Measurements from ENCODE around the gene AP4B1.

AP4B1 gene

DNA sequence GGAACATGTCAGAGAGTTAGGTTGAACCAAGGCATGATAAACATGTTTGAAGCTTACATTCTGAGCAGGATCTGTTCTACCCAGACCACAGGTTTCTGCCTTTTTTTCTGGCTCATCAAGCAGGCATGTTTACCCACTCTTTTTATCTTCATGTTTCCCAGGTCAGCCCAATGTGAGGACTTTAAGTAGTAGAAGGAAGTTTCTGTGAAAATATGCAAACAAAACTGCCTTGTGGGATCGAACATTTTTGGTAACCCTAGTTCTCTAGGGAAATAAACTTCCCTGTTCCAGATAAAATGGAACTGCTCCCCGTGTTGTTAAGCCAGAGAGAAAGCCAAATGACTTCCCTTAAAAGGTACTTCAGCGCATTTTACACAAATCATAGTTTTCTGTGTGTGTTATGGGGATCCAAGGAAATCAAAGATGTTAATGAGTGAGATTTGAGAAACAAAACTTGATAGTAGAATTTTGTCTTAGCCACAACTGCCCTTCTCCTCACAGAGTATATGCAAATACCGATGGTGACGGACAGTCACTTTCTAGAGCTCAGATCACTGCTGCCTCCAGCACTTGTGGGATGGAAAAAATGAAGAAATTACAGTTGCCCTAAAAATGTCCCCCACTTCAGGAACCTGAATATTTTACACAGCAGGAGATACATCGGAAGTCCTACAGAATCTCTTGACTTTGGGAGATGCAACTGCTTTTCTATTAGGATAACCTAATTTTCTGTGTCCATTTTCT, 23.8 kb upstream of the AP4B1 start:
- peak overlapping the region; percentile 99 for H3K4me3 ChIP-seq
- H3K9ac ChIP-seq (ENCODE audit: insufficient read length), result peak overlapping the region; percentile 87
- H3K9me3 ChIP-seq (ENCODE audit: low read depth, low read length), result no peaks in the 10 kb centered on the region
- H3K36me3 ChIP-seq (ENCODE audit: insufficient read depth, low read length), result no peaks in the 10 kb centered on the region
- no peak for DNase-seq (ENCODE audit: low read depth, low spot score)
- TF ChIP-seq EZH2 (IDR thresholded peaks at IDR 0.05), result no peak
- TF ChIP-seq POLR2AphosphoS5 (IDR thresholded peaks at IDR 0.05; ENCODE audit: borderline replicate concordance, low read depth, low read length), result no peak
- TF ChIP-seq FOXP2 (optimal IDR thresholded peaks at IDR 0.05; ENCODE audit: control extremely low read depth, extremely low read length, insufficient read depth), result no peak
- peak overlapping the region; percentile 88 for H3K27ac ChIP-seq

- TF ChIP-seq POLR2AphosphoS5 (IDR thresholded peaks at IDR 0.05; ENCODE audit: borderline replicate concordance, low read depth, low read length), result no peak
- Histone ChIP-seq H3K4me3 (no peak overlapping the region), H3K9ac (ENCODE audit: insufficient read length) (no peak overlapping the region), H3K9me3 (ENCODE audit: low read depth, low read length) (no peaks in the 10 kb centered on the region), H3K27ac (no peak overlapping the region), H3K36me3 (ENCODE audit: insufficient read depth, low read length) (no peaks in the 10 kb centered on the region)
- DNase-seq (ENCODE audit: low read depth, low spot score), result no peak
These were observed 19.9 kb upstream of the AP4B1 start for GRCh38 chr1:113924473-113924872.

- TF ChIP-seq POLR2AphosphoS5 (IDR thresholded peaks at IDR 0.05; ENCODE audit: borderline replicate concordance, low read depth, low read length), result no peak
- TF ChIP-seq EZH2 (IDR thresholded peaks at IDR 0.05), result no peak
- TF ChIP-seq FOXP2 (optimal IDR thresholded peaks at IDR 0.05; ENCODE audit: control extremely low read depth, extremely low read length, insufficient read depth), result no peak
- no peak overlapping the region for H3K4me3 ChIP-seq
- no peak for DNase-seq (ENCODE audit: low read depth, low spot score)
- H3K9ac ChIP-seq (ENCODE audit: insufficient read length), result no peak overlapping the region
- H3K27ac ChIP-seq, result no peak overlapping the region
- H3K9me3 ChIP-seq (ENCODE audit: low read depth, low read length), result no peaks in the 10 kb centered on the region
- H3K36me3 ChIP-seq (ENCODE audit: insufficient read depth, low read length), result no peaks in the 10 kb centered on the region
These were observed 18.4 kb upstream of the AP4B1 start for GRCh38 chr1:113922957-113923356.

- Histone ChIP-seq H3K9me3 (ENCODE audit: low read depth, low read length) (no peaks in the 10 kb centered on the region), H3K27ac (no peak overlapping the region), H3K36me3 (ENCODE audit: insufficient read depth, low read length) (peaks cover 6% of the 10 kb centered on the region; the same call in 1 of the 2 replicates), H3K4me3 (no peak overlapping the region), H3K9ac (ENCODE audit: insufficient read length) (no peak overlapping the region)
- no peak for DNase-seq (ENCODE audit: low read depth, low spot score)
- no peak for TF ChIP-seq FOXP2 (optimal IDR thresholded peaks at IDR 0.05; ENCODE audit: control extremely low read depth, extremely low read length, insufficient read depth)
- no peak for TF ChIP-seq POLR2AphosphoS5 (IDR thresholded peaks at IDR 0.05; ENCODE audit: borderline replicate concordance, low read depth, low read length)
- TF ChIP-seq EZH2 (IDR thresholded peaks at IDR 0.05), result no peak
These were observed 13.6 kb upstream of the AP4B1 start for GRCh38 chr1:113918243-113918642.

DNA sequence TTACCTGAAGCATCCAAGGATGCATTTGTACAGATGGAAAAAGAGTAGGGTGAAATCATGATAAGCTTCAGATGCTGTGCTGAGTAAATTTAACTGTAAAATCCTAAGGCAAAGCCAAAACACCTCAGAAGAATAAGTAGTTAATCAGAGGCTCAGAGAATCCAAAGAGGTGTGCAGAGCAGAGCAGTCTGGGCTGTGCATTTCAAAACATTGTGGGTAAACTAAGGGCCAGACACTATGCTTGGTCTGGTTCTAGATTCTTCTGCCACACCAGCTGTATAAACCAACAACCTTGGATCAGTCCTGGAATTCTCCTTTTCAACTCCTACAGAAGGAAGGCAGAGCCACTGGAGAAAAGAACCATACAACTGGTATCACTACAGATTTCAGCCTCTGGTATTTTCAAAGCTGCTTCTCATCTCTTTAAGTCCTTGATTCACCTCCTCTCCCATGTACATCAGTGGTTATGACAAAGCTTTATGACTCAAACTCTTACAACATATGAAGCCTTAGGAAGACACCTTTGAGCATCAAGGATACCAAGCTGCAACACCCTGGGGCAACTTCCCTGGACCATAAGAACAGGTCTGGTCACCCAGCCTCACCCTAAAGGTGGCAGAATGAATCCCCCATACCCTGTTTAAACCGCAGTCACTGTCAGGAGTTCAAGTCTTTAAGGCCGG, 12.9 kb upstream of the AP4B1 start:
- TF ChIP-seq EZH2 (IDR thresholded peaks at IDR 0.05), result no peak
- no peak for TF ChIP-seq POLR2AphosphoS5 (IDR thresholded peaks at IDR 0.05; ENCODE audit: borderline replicate concordance, low read depth, low read length)
- Histone ChIP-seq H3K27ac (no peak overlapping the region), H3K36me3 (ENCODE audit: insufficient read depth, low read length) (peaks cover 11% of the 10 kb centered on the region), H3K4me3 (no peak overlapping the region), H3K9me3 (ENCODE audit: low read depth, low read length) (no peaks in the 10 kb centered on the region), H3K9ac (ENCODE audit: insufficient read length) (no peak overlapping the region)
- no peak for DNase-seq (ENCODE audit: low read depth, low spot score)

DNA sequence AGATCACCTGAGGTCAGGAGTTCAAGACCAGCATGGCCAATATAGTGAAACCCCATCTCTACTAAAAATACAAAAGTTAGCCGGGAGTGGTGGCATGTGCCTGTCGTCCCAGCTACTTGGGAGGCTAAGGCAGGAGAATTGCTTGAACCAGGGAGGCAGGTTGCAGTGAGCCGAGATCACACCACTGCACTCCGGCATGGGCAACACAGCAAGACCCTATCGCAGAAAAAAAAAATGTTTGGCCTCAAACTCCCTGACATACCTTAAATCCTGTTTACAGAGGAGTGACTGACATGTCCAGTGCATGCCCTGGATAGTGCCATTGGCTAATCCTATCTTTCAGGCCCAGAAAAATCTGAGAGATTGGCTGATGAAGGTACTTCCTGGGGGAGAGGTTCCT, 12.4 kb upstream of the AP4B1 start:
- H3K9me3 ChIP-seq (ENCODE audit: low read depth, low read length), result no peaks in the 10 kb centered on the region
- TF ChIP-seq EZH2 (IDR thresholded peaks at IDR 0.05), result no peak
- TF ChIP-seq POLR2AphosphoS5 (IDR thresholded peaks at IDR 0.05; ENCODE audit: borderline replicate concordance, low read depth, low read length), result no peak
- no peak for TF ChIP-seq FOXP2 (optimal IDR thresholded peaks at IDR 0.05; ENCODE audit: control extremely low read depth, extremely low read length, insufficient read depth)
- H3K36me3 ChIP-seq (ENCODE audit: insufficient read depth, low read length), result peaks cover 16% of the 10 kb centered on the region
- DNase-seq (ENCODE audit: low read depth, low spot score), result no peak
- H3K27ac ChIP-seq, result no peak overlapping the region
- H3K9ac ChIP-seq (ENCODE audit: insufficient read length), result no peak overlapping the region
- no peak overlapping the region for H3K4me3 ChIP-seq

- Histone ChIP-seq H3K27ac (no peak overlapping the region), H3K36me3 (ENCODE audit: insufficient read depth, low read length) (peaks cover 44% of the 10 kb centered on the region), H3K9me3 (ENCODE audit: low read depth, low read length) (no peaks in the 10 kb centered on the region), H3K9ac (ENCODE audit: insufficient read length) (no peak overlapping the region), H3K4me3 (no peak overlapping the region)
- DNase-seq (ENCODE audit: low read depth, low spot score), result no peak
- TF ChIP-seq EZH2 (IDR thresholded peaks at IDR 0.05), result no peak
- TF ChIP-seq POLR2AphosphoS5 (IDR thresholded peaks at IDR 0.05; ENCODE audit: borderline replicate concordance, low read depth, low read length), result no peak
These were observed 9.5 kb upstream of the AP4B1 start for GRCh38 chr1:113913887-113914664.

- no peak for TF ChIP-seq EZH2 (IDR thresholded peaks at IDR 0.05)
- no peak for TF ChIP-seq FOXP2 (optimal IDR thresholded peaks at IDR 0.05; ENCODE audit: control extremely low read depth, extremely low read length, insufficient read depth)
- TF ChIP-seq POLR2AphosphoS5 (IDR thresholded peaks at IDR 0.05; ENCODE audit: borderline replicate concordance, low read depth, low read length), result no peak
- 0 out of 2 replicates have a peak overlapping the region, but pooled peaks have one; percentile 23 for H3K27ac ChIP-seq
- peaks cover 52% of the 10 kb centered on the region for H3K36me3 ChIP-seq (ENCODE audit: insufficient read depth, low read length)
- no peaks in the 10 kb centered on the region for H3K9me3 ChIP-seq (ENCODE audit: low read depth, low read length)
- no peak overlapping the region for H3K9ac ChIP-seq (ENCODE audit: insufficient read length)
- DNase-seq (ENCODE audit: low read depth, low spot score), result no peak
- H3K4me3 ChIP-seq, result no peak overlapping the region
These were observed 8.7 kb upstream of the AP4B1 start for GRCh38 chr1:113913312-113913668.
